Iris pigment epithelial cell (primary cell): ENCODE results near the gene CENPX.

ENCODE experiments used
- DNase-seq: peaks from one replicate; pipeline ENCODE4 v3.0.0-alpha.2; 2011; ENCODE audit warnings: low read depth

The CENPX gene

DNA sequence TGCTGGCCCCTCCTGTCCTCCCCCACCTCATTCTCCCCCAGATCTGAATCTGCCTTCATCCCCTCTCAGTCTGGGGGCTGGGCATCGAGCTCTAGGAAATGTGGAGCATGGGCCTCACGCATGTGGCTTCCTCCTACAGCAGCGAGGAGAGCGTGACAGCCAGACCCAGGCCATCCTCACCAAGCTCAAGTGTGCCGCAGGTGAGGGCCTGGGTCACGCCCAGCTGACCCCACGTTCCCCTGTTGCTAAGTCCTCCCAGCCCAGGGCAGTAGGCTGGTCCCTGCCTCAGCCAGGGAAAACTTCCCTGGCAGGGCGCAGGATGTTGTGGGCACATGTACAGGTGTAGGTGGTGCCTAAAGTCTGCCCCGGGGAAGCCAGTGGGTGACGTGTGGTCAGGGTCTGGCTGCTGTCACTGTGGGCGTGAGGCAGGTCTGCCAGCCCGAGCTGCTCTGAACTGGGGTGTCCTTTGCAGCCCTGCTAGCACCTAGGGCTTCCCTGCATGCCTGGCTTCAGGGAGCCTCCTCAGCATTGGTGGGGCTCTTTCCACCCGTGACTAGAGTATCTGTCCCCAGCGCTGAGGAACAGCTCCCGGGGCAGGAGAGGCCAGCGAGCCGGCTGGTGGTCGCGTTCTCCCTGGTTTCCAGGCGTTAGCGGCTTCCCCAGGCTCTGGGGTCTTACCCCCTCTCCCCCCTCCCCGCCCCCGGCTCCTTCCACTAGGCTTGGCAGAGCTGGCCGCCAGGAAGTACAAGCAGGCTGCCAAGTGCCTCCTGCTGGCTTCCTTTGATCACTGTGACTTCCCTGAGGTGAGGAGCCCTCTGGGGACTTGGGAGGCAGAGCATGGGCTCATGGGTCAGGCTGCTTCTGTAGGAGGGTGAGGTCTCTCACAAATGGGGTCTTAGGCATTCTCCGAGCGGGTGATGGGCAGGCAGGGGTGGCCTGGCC is 32.6 kb upstream of the CENPX start:
- no peak for DNase-seq

DNA sequence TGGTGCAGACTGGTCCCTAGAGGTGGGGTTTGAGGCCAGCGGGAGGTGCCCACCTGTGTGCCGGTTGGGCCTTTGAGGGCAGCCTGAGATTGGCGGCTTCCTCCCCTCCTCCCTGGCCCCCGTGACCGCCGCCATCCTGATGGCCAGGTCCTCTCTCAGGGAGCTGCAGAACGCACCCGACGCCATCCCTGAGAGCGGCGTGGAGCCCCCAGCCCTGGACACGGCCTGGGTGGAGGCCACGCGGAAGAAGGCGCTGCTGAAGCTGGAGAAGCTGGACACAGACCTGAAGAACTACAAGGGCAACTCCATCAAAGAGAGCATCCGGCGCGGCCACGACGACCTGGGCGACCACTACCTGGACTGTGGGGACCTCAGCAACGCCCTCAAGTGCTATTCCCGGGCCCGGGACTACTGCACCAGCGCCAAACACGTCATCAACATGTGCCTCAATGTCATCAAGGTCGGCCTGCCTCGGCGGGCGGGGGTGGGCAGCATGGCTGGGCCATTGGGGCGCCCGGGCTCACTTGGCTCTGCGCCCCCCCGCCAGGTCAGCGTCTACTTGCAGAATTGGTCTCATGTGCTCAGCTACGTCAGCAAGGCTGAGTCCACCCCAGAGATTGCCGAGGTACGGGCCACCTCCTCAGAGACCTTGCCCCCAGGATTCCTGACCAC is 31.8 kb upstream of the CENPX start:
- DNase-seq: no peak

DNA sequence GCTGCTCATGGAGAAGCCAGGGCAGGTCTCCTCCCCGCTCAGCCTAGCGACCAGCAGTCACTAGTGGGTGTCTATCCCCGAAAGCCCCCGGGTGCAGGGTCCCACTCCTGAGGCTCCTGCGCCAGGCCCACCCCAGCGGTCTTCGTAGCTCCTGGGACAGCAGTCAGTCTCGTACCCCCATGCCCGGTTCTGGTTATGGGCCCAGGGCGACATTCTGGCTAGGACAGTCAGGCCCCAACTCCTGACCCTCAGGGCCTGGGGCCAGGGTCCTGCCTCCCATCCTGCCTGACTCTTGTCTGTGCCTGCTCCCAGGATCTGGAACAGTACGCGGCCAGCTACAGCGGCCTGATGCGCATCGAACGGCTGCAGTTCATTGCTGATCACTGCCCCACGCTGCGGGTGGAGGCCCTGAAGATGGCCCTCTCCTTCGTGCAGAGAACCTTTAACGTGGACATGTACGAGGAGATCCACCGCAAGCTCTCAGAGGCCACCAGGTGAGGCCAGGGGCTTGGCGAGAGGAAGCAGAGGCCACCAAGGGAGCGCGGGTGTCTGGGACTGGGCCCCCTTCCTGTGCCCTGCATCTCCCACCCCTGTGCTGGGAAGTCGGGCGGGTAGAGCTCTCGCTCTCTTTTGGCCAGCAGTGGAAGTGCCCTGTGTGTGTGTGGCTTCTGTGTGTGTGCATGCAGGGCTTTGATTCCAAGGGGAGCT is 31.0 kb upstream of the CENPX start:
- no peak for DNase-seq

DNA sequence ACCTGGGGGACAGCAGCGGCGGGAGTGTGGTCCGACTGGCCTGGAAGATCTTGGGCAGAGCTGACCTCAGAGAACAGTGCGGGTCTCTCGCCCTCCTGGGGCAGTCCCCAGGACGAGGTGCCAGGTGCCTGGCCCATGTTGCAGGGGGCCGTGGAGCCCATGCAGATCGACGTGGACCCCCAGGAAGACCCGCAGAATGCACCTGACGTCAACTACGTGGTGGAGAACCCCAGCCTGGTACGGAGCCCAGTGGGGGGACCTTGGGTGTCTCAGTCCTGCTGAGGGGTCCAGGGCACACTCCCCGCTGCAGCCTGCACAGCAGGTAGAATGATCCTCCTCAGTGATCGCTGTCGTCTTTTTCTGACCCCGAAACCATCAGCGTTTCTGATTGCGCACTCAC is 30.5 kb upstream of the CENPX start:
- no peak for DNase-seq

DNA sequence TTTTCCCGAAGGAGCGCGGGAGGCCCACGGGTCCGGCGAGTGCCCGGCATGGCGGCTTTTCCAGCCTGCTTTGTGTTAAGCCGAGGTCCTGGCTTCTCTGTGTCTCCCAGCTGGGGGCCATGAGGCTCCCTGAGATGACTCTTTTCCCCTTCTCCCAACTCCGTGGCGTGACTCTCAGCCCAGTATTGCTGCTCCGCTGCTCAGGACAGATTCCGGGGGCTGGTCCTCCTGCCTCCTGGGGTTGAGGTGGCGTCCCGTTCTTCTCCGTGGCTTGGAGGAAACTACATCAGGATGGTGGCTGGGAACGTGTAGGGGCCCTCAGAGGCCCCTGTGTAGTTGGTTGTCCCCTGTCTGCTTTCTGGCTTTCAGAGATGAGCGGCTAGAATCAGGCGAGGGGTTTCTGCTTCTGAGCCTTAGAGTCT is 30.0 kb upstream of the CENPX start:
- no peak for DNase-seq

DNA sequence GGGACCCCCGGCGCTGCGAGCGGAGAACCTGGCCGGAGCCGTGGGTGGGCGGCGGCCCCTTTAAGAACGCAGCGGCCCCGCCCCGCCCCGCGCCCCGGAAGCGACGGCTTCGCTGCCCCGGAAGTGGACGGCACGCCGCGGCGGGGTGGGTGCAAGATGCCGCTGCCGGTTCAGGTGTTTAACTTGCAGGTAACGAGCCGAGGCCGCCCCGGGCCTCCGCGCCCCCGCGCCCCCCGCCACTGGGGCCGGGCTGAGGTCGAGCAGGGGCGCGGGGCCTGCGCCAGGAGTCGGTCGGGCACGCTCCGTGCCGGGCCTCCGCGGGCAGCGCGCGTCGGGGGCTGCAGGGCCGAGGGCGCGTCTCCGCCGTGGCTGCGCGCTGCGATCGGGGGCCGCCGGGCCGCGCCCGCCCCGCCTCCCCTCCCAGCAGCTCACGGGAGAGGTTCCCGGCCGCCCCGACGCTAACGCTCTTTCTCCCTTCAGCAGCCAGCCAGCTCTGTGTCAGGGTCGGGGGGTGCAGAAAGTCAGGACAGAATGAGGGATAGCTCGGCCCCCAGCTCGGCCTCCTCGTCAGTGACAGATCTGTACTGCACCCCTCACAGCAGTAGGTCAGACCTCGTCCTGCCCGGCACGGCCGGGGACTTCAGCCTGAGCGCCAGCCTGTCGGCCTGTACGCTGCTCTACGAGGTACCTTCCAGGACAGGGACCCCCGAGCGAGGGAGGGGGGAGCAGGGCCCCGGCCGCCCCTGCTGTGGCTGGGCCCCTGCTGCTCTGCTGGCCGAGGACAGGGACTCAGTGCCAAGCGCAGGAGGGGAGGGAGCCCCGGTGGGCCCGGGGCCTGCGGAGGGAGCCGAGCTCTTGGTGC is 29.3 kb upstream of the CENPX start, which contains the start of the genes GPS1 and RFNG:
GPS1 (plus strand) TSS at position 123 of the 862 bp plus-strand sequence; CDS start at position 157, 34 bp downstream.
RFNG (minus strand) TSS at position 36 of the 862 bp plus-strand sequence. CDS start 45 bp downstream, outside the sequence.
- DNase-seq: peak; percentile 63

DNA sequence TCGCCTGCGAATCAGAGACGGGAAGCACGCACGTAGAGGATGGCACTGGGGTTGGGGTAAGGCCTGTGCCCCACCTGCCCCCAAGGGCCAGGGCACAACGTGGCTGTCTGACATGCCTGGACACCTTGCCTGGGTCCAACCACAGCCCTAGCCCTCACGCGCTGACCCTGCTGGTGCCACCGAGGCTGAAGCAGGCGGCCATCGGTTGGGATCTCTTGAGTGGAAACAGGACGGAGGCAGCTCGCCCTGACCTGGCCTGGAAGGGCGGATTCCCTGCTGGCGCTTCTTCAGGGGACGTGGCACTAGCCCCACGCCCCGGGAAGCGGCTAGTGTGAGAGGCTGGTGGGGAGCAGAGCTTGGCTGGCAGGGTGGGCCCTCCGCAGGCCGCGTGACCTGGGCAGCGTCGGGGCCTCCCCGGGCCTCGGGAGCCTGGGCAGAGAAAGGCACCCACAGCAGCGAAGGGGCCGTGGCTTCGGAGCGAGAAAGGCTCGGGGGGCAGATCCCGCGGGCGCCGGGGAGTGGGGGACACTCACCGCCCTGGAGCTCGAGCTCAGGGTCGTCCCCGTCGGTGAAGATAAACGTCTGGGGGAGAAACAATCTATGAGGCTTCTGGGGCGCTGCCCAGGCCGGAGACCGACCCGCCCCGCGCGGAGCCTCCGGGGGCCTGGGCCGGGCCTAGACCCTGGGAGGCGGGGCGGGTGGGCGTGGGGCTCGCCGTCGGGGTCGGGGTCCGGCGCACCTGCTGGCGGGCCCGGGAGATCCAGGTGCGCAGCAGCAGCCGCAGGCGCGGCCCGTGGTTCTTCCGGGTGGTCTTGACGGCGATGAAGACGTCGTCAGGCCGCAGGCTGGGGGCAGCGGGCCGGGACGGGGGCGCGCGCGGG is 28.3 kb upstream of the CENPX start:
- DNase-seq: no peak

DNA sequence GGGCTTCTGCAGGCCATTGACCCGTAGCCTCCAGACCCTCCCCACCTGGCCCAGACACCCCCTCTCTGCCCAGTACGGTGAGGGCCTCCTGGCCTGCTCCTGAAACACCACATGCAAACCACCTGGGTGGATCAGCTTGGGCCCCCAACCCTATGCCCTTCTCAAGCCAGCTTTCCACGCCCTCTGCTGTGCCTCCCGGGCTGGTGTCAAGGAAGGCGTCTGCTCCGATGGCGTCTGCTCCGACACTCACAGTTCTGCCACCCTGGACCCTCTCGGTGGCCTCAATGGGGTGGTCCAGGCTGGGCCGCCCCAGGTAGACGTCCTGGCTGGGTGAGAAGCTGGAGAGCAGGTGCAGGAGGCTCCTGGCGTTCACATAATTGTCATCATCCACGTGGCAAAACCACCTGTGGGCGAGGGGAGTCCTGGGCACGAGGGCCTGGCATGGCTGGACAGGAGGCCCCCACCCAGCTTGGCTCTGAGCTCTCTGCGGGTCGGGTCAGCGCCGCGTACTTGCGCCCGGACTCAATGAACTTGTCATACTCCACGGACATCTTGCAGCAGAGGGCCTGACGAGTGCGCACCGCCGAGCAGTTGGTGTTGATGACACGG is 27.6 kb upstream of the CENPX start:
- DNase-seq: no peak

DNA sequence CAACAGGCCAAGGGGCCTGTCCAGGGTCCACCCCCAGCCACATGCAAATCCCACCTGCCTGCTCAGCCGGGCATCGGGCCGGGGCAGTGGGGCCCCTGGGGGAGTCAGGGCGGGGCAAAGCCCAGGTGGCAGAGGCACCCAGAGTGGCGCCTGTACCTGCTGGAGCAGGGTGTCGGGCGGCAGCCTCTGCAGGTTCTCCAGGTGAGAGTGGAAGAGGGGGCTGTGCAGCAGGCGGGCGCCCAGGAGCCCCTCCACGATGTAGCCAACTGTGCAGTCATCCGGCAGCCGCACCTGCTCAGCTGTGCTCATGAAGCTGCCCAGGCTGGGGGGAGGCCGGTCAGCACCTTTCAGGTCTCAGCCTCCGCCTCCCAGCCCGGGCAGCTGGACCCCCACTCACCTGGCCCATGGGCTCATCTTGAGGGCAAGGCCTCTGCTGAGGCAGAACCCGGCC is 26.9 kb upstream of the CENPX start:
- no peak for DNase-seq

DNA sequence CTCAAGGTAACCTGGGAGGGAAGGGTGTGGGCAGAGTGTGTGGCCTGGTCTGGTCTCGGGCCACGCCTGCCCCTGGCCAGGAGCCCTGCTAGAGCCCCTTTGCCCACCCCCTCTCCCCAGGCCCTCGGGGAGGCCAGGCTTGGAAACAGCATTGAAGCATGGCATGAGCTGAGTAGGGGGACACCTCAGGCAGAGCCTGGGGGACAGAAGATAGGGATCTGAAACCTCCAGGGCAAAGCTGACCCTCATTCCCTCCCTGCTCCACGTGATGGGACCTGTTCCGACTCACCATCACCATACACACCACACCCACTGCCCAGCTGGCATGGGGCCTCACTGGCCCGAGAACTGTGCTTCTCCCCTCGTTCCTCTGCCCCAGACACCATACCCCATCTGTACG is 26.4 kb upstream of the CENPX start:
- DNase-seq: no peak

DNA sequence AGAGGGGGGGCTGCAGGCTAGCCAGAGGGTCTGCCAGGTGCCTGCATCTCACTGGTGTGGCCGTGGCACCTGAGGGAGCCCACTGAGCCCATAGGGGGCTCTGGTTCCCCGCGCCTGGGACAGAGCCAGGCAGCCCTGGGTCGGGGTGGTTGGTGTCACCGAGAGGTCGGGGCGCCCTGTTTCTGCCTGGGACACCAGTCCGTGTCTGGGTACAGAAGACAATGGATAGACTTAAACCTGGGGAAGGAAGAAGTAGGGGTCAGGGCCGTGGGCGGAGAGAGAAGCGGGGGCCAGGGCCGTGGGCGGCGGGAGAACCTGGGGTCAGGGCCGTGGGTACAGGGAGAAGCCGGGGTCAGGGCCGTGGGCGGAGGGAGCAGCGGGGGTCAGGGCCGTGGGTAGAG is 25.9 kb upstream of the CENPX start:
- DNase-seq: no peak

DNA sequence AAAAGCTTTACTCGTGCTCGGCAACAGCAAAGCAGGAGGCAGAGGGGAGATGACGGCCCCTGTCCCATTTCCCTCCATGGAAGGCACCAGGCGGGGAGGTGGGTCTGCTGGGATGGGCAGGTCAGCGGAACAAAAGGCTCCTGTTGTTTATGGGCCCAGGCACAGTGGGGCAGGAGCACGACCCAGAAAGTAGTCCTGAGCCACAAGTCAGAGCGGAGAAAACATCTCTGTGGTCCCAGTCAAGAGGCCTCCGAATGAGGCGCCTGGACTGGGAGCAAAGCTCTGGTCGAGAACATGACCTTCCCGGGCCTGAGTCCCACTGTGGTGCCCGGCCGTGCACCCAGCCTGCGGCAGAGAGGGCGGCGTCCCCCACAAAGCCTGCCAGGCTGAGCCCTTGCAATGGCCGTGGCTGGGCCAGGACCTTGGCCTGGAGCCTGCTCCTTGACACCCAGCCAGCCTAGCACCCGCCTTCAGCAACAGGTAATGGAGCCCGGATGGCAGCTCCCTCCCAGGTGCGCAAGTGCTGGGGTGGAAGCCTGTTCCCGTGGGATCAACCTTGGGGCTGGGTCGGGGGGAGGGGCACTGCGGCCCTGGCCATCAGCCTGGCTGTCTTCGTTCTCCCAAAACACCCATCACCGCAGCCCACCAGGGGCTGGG is 25.4 kb upstream of the CENPX start:
- no peak for DNase-seq

DNA sequence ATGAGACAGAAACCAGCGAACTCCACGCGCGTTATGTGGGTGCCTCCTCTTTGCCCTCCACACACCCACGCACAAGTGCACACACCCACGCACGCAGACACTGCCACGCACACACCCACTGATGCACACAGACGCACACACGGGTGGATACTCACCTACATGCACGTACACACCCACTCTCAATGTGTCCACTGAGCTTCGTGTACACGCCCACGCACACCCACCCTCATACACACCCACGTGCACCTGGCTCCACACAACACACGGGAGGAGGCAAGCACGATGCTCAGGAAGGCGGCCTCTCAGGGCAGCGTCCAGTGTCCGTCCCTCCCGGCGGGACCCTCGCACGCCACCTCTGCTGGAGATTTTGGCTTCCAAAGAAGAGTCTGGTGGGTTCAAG is 24.7 kb upstream of the CENPX start:
- no peak for DNase-seq

DNA sequence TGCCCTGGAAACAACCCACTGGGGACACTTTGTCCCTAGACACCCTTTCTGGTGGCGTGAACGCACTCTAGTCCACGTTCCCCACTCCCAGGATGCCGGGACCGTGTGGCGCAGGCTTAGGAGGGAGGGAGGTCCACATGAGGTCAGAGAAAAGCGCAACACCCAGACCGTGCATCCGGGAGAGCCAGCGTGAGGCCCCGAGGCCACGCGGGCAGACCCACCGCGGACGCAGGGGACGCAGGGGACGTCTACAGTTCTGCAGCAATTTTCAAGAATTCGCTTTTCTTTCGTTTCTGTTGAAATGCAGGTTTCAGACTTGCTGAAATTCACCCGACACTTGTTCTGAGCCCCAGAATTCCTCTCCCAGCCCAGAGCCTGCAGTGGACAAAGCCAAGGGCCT is 24.2 kb upstream of the CENPX start:
- no peak for DNase-seq

DNA sequence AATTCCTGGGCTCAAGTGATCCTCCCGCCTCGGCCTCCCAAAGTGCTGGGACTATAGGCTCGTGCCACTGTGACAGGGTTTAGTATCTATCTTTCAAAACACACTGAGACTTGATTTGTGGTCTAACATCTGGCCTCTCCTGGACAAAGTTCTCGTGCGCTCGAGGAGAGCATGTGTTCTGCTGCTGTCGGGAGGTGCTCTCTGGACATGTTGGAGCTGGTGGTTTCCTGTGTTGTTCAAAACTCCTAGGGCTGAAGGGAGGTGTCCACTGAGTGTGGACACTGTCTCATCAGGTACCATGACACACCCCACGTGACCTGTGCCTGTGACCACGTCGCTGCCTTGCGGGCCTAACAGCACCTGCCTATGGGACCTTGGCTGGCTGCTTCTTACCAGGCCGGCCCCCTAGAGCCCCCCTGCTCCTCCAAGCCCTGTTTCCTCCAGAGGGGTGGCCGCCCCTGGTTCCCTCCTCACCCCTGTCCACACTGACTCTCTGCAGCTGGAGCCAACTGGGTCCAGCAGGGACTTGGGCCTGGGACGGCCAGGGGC is 23.3 kb upstream of the CENPX start:
- no peak for DNase-seq

DNA sequence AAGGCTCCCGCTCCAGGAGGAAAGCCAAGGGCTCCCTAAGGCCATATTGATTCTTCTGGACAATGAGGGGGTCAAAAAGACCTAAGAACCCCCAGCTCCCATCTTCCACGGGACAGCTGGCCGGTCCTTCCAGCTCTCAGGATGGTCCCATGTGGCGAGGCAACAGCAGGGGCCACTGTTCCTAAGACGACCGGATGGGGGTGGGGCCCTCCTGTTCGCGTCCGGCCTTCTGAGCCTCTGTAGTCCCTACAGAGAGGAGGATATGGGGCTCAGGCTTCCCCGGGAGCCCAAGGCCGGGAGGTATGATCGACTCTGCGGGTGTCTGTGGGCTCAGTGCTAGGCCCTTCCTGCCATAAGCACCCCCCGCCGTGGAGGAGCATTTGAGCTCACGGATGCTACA is 20.8 kb upstream of the CENPX start:
- no peak for DNase-seq

DNA sequence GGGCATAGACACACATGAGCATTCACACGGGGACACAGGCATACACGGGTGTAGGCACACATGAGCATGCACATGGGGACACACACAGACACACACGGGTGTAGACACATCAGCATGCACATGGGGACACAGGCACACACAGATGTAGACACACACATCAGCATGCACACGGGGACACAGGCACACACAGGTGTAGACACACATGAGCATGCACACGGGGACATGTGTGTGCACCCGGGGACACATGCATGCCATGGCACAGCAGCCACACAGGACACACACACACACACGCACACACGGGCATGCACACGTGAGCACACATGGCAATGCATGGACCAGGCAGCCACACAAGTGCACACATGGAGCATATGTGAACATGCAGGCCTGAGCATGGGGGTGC is 20.0 kb upstream of the CENPX start:
- no peak for DNase-seq

DNA sequence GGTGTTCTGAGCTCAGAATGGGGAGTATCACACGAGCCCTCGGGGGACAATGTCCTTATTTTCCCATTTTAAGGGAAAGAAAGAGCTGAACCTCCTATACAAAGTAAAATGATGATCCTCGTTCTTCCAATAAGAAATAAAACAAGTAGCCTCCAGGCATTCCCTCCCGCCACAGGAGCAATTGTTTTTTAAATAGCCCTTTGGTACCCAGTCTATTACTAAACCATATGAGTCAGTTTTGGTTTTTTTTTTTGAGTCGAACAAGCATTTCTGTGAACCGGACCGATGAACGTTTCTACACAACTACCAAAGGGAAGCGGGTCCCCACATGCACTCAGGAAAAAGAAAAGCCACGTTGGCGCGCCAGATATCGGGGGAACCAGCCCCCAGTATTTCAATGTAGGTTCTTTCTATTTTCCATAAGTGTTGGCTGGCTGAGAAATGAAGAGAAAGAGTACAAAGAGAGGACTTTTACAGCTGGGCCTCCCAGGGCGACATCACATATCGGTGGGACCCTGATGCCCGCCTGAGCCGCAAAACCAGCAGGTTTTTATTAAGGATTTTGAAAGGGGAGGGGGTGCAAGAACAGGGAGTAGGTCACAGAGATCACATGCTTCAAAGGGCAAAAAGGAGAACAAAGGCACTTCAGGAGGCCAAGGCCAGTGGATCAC is 18.6 kb upstream of the CENPX start:
- DNase-seq: no peak
